GM23338 (cell line): ENCODE data around the gene COMP. TPM values are rescaled to one million over a fixed set of nuclear protein-coding genes. Genes with fewer than 3 reads are reported as not detected.

Experiments
- ATAC-seq: fragments of 200-7000 bp; cut with Tn5 transposase; 3 replicates; pipeline ENCODE4 v1.9.1; 2020
- DNase-seq: peaks from one replicate; pipeline ENCODE4 v3.0.0-alpha.2; 2015; ENCODE audit warnings: low spot score
- H2AFZ ChIP-seq: fragments of 200-600 bp; sonication (generic); 2 replicates; pipeline ENCODE4 v1.8.0; 2016; ENCODE audit warnings: antibody characterized with exemption, mild to moderate bottlenecking, moderate library complexity
- H3F3A ChIP-seq: fragments of 200-600 bp; sonication (generic); replicated peaks from 2 replicates; pipeline ENCODE4 v1.8.0; 2017; ENCODE audit warnings: antibody characterized with exemption, mixed run types, low read depth
- H3K27ac ChIP-seq: fragments of 200-600 bp; sonication (generic); 2 replicates; pipeline ENCODE4 v1.6.1; 2016; ENCODE audit warnings: low read depth
- H3K27me3 ChIP-seq: fragments of 200-600 bp; sonication (generic); 2 replicates; pipeline ENCODE4 v1.8.0; 2016; ENCODE audit warnings: mild to moderate bottlenecking, mixed run types, moderate library complexity; ENCODE audit not compliant: insufficient read depth
- H3K36me3 ChIP-seq: fragments of 200-600 bp; sonication (generic); 2 replicates; pipeline ENCODE4 v1.8.0; 2016; ENCODE audit warnings: mild to moderate bottlenecking; ENCODE audit not compliant: insufficient read depth
- H3K4me1 ChIP-seq: fragments of 200-600 bp; sonication (generic); 2 replicates; pipeline ENCODE4 v1.8.0; 2016; ENCODE audit warnings: mild to moderate bottlenecking, moderate library complexity; ENCODE audit not compliant: insufficient read depth
- H3K4me2 ChIP-seq: fragments of 200-600 bp; sonication (generic); 2 replicates; pipeline ENCODE4 v1.7.1; 2017; ENCODE audit warnings: mixed run types
- H3K4me3 ChIP-seq: fragments of 200-600 bp; sonication (generic); 2 replicates; pipeline ENCODE4 v1.6.1; 2016; ENCODE audit warnings: mixed run types
- H3K79me2 ChIP-seq: fragments of 200-600 bp; sonication (generic); replicated peaks from 2 replicates; pipeline ENCODE4 v1.8.0; 2017; ENCODE audit warnings: mild to moderate bottlenecking; ENCODE audit not compliant: insufficient read depth
- H3K9me2 ChIP-seq: fragments of 200-600 bp; sonication (generic); 2 replicates; pipeline ENCODE4 v1.8.0; 2017; ENCODE audit not compliant: insufficient read depth
- H4K20me1 ChIP-seq: fragments of 200-600 bp; sonication (generic); replicated peaks from 2 replicates; pipeline ENCODE4 v1.8.0; 2017; ENCODE audit warnings: mild to moderate bottlenecking; ENCODE audit not compliant: insufficient read depth
- H3K27ac Mint-ChIP-seq: 2 replicates; pipeline ENCODE4 v1.8.0; 2020; ENCODE audit warnings: inconsistent platforms, mild to moderate bottlenecking, moderate library complexity, mixed read lengths
- H3K27me3 Mint-ChIP-seq: 3 replicates; pipeline ENCODE4 v1.8.0; 2022; ENCODE audit warnings: low read depth, mild to moderate bottlenecking, moderate library complexity, mixed read lengths, inconsistent platforms; ENCODE audit not compliant: insufficient read depth, poor library complexity
- H3K36me3 Mint-ChIP-seq: 3 replicates; pipeline ENCODE4 v1.8.0; 2021; ENCODE audit warnings: low read depth, mild to moderate bottlenecking, inconsistent platforms, moderate library complexity, mixed read lengths
- H3K4me1 Mint-ChIP-seq: 3 replicates; pipeline ENCODE4 v1.8.0; 2020; ENCODE audit warnings: mild to moderate bottlenecking, inconsistent platforms, mixed read lengths
- H3K4me3 Mint-ChIP-seq: 3 replicates; pipeline ENCODE4 v1.8.0; 2021; ENCODE audit warnings: moderate library complexity, mild to moderate bottlenecking, inconsistent platforms, mixed read lengths
- H3K9me3 Mint-ChIP-seq: 3 replicates; pipeline ENCODE4 v1.8.0; 2020; ENCODE audit warnings: moderate library complexity, mild to moderate bottlenecking, inconsistent platforms, mixed read lengths
- CREB1 ChIP-seq: fragments of 250-450 bp; sonication (Bioruptor Pico); IDR thresholded peaks from 2 replicates; pipeline ENCODE4 v1.5.0; 2020; ENCODE audit warnings: low read depth, mild to moderate bottlenecking, moderate library complexity
- CTCF ChIP-seq, 2 experiments: fragments of 200-600 bp in 1 of 2; sonication (generic) in 1 of 2; conservative IDR thresholded peaks; 2 replicates each; pipeline versions ENCODE4 v1.5.1 to v1.6.1; 2016 to 2017; ENCODE audit warnings: antibody characterized with exemption in 2 of 2, low read depth in 2 of 2, mild to moderate bottlenecking in 2 of 2, moderate library complexity in 1 of 2
- ETS1 ChIP-seq: IDR thresholded peaks from 2 replicates; pipeline ENCODE4 v1.6.1; 2016; ENCODE audit warnings: antibody characterized with exemption
- EZH2 ChIP-seq: fragments of 200-600 bp; sonication (generic); IDR thresholded peaks from one replicate; pipeline ENCODE4 v1.8.0; 2017; ENCODE audit warnings: antibody characterized with exemption, mild to moderate bottlenecking, low read depth; ENCODE audit not compliant: unreplicated experiment
- EZH2phosphoT487 ChIP-seq: fragments of 200-600 bp; sonication (generic); IDR thresholded peaks from one replicate; pipeline ENCODE4 v1.8.1; 2018; ENCODE audit warnings: antibody characterized with exemption; ENCODE audit not compliant: unreplicated experiment
- JUNB ChIP-seq: IDR thresholded peaks from one replicate; pipeline ENCODE4 v1.6.1; 2016; ENCODE audit warnings: antibody characterized with exemption; ENCODE audit not compliant: unreplicated experiment
- NANOG ChIP-seq: IDR thresholded peaks from 2 replicates; pipeline ENCODE4 v1.6.1; 2016; ENCODE audit warnings: antibody characterized with exemption, borderline replicate concordance
- POLR2AphosphoS5 ChIP-seq: IDR thresholded peaks from 2 replicates; pipeline ENCODE4 v1.6.1; 2016; ENCODE audit warnings: antibody characterized with exemption, low read depth
- REST ChIP-seq: IDR thresholded peaks from one replicate; pipeline ENCODE4 v1.6.1; 2018; ENCODE audit warnings: antibody characterized with exemption; ENCODE audit not compliant: unreplicated experiment
- STAT1 ChIP-seq: IDR thresholded peaks from one replicate; pipeline ENCODE4 v1.6.1; 2016; ENCODE audit warnings: antibody characterized with exemption; ENCODE audit not compliant: unreplicated experiment
- ZNF114 ChIP-seq: fragments of 250-450 bp; sonication (Bioruptor Pico); IDR thresholded peaks from 2 replicates; pipeline ENCODE4 v1.5.0; 2020; ENCODE audit warnings: mild to moderate bottlenecking, moderate library complexity
- ZNF331 ChIP-seq: fragments of 250-450 bp; sonication (Bioruptor Pico); IDR thresholded peaks from 2 replicates; pipeline ENCODE4 v1.5.0; 2020; ENCODE audit warnings: low read depth, mild to moderate bottlenecking, moderate library complexity
- ZNF462 ChIP-seq: fragments of 250-450 bp; sonication (Bioruptor Pico); IDR thresholded peaks from 2 replicates; pipeline ENCODE4 v1.5.0; 2020; ENCODE audit warnings: mild to moderate bottlenecking, moderate library complexity
- polyA plus RNA-seq: library from polyadenylated mRNA; unstranded; fragments of >200 nt; fragmentation: Nextera tagmentation; extraction: Ambion mirVana; gene quantifications from 2 replicates; pipeline ENCODE4 v1.2.1, GENCODE V29; 2016
- total RNA-seq: library from RNA; depleted of rRNA; stranded (reverse); fragments of >200 nt; shearing (Covaris generic); gene quantifications from 2 replicates; pipeline ENCODE4 v1.2.3, GENCODE V29; 2014

COMP gene
- total and polyA plus RNA-seq, 2 experiments from 2014 or later: 0.58 to 0.63 TPM

- no peak for DNase-seq
- TF ChIP-seq ZNF462 (CRISPR knock-in tag) (no peak), ZNF331 (CRISPR knock-in tag) (no peak), NANOG (no peak), REST (no peak), CREB1 (CRISPR knock-in tag) (no peak), POLR2AphosphoS5 (no peak), EZH2 (no peak), JUNB (no peak), STAT1 (no peak), ETS1 (no peak), CTCF (conservative IDR thresholded peaks at IDR 0.05; ENCODE audit: low read depth in 2 of 2) (no peak), ZNF114 (CRISPR knock-in tag) (no peak), EZH2phosphoT487 (no peak)
- Histone ChIP-seq H3K4me1 (no peaks in the 10 kb centered on the region; the same call in 1 of the 2 replicates), H3K4me3 (no peak overlapping the region), H4K20me1 (peaks cover 4% of the 10 kb centered on the region), H3K27ac (no peak overlapping the region), H3K9me2 (no peaks in the 10 kb centered on the region), H2AFZ (no peak overlapping the region), H3F3A (no peaks in the 10 kb centered on the region), H3K36me3 (no peaks in the 10 kb centered on the region), H3K79me2 (no peaks in the 10 kb centered on the region), H3K27me3 (no peaks in the 10 kb centered on the region), H3K4me2 (no peak overlapping the region)
- Mint-ChIP-seq H3K4me3 (no peak overlapping the region), H3K36me3 (peaks cover 18% of the 10 kb centered on the region), H3K9me3 (no peaks in the 10 kb centered on the region; the same call in 2 of the 3 replicates), H3K4me1 (peaks cover 11% of the 10 kb centered on the region), H3K27ac (no peak overlapping the region; the same call in 1 of the 2 replicates), H3K27me3 (peaks cover 8% of the 10 kb centered on the region)
- ATAC-seq: peak; percentile 11; the same call in 2 of the 3 replicates
Measured at GRCh38 chr19:18749362-18750231, 41.5 kb downstream of the COMP start.
